AG04450 (cell line): Measurements from ENCODE around the gene BABAM2. TPM values are rescaled to one million over a fixed set of nuclear protein-coding genes. Genes with fewer than 3 reads are reported as not detected.

ENCODE experiments used
- CTCF ChIA-PET: fragments of 300-600, 350-600 bp; formaldehyde crosslinking; extraction: SDS; loops from one replicate; lab custom pipeline; 2022; ENCODE audit warnings: antibody characterized with exemption, inconsistent platforms; lab: Charles Lee
- POLR2A ChIA-PET: fragments of 350-600 bp; formaldehyde crosslinking; extraction: SDS; loops from one replicate; lab custom pipeline; 2021; ENCODE audit warnings: antibody characterized with exemption, inconsistent platforms; lab: Yijun Ruan, JAX
- DNase-seq: peaks from one replicate; pipeline ENCODE4 v3.0.0-alpha.2; 2011; ENCODE audit warnings: low read depth, low spot score
- H3K27ac ChIP-seq: one replicate; pipeline ENCODE4 v1.5.1; 2012; ENCODE audit warnings: low read depth, low read length, control low read depth
- H3K27me3 ChIP-seq: one replicate; pipeline ENCODE4 v1.6.0; 2012; ENCODE audit warnings: low read length; ENCODE audit not compliant: control insufficient read depth, insufficient read depth
- H3K4me3 ChIP-seq: 2 replicates; pipeline ENCODE4 v1.5.1; 2011; ENCODE audit warnings: mild to moderate bottlenecking, low read depth, low read length, control low read depth
- H3K9me3 ChIP-seq: 2 replicates; pipeline ENCODE4 v1.5.1; 2012; ENCODE audit warnings: low read length; ENCODE audit not compliant: control insufficient read depth, insufficient read depth
- polyA plus RNA-seq: library from polyadenylated mRNA; depleted of rRNA; stranded (reverse); fragments of >200 nt; gene quantifications from 2 replicates; pipeline ENCODE4 v1.2.3, GENCODE V29; 2011
- TF ChIP-seq, protein P1 (sequence below): IDR thresholded peaks from 2 replicates; pipeline ENCODE4 v1.5.1; 2011; ENCODE audit warnings: low read depth, low read length, control low read depth, inconsistent platforms

The BABAM2 gene
- polyA plus RNA-seq, 1 experiment, result 44.5 TPM

DNA sequence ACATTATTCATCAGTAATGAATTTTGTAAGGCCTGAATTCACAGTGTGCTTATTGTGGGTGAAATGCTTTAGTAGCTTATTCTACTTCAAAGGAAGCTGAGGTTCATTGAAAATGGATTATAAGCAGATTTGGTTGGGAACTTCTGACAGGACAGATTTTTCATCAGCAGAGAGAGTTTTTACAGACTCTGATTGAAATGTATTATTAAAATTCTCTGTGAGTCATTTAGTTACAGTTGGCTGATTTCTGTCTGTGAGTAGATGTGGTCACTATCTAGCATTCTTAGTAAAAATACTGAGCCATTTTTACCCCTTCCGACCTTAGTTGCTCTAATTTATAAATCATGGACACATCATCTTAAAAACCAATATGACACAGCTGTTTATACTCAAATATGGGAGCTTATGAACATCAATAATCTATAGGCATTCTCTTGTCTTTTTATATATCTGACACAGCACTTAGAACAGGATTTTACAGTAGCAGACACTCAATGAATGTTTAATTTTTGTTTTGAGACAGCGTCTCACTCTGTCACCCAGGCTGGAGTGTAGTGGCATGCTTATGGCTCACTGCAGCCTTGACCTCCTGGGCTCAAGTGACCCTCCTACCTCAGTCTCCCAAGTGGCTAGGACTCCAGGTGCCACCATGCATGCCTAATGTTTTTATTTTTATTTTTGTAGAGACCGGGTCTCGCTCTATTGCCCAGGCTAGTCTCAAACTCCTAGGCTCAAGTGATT lies 239.6 kb downstream of the BABAM2 start:
- DNase-seq, result no peak

DNA sequence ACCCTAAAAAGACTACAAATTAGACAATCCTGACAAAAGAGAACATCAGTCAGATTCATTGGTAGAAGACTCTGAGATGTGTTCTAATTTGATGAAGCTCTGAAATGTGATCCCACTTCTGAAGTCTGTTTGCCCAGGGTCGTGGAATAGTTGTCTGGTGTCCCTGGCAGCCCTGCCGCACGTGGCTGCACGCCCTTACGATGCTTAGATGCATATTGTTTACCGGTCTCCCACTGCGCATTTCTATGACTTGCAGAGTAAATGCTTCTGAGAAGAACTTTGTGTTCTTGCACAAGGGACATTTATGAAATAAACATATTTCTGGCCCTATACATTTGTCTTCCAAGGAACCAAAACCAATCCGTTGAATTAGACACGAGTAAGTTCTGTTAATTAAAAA lies 243.2 kb downstream of the BABAM2 start:
- CTCF ChIA-PET, result interaction anchor here (0.6 kb wide), 2 partner anchors 87 to 430 kb away, joined by 3 read pairs; no protein-coding TSS in a partner anchor
- no peaks in the 10 kb centered on the region for H3K27me3 ChIP-seq
- TF ChIP-seq, protein P1, sequence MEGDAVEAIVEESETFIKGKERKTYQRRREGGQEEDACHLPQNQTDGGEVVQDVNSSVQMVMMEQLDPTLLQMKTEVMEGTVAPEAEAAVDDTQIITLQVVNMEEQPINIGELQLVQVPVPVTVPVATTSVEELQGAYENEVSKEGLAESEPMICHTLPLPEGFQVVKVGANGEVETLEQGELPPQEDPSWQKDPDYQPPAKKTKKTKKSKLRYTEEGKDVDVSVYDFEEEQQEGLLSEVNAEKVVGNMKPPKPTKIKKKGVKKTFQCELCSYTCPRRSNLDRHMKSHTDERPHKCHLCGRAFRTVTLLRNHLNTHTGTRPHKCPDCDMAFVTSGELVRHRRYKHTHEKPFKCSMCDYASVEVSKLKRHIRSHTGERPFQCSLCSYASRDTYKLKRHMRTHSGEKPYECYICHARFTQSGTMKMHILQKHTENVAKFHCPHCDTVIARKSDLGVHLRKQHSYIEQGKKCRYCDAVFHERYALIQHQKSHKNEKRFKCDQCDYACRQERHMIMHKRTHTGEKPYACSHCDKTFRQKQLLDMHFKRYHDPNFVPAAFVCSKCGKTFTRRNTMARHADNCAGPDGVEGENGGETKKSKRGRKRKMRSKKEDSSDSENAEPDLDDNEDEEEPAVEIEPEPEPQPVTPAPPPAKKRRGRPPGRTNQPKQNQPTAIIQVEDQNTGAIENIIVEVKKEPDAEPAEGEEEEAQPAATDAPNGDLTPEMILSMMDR, result no peak
- no peak overlapping the region for H3K4me3 ChIP-seq
- H3K9me3 ChIP-seq, result no peaks in the 10 kb centered on the region
- no peak for DNase-seq
- H3K27ac ChIP-seq, result no peak overlapping the region
- POLR2A ChIA-PET, result interaction anchor here (0.7 kb wide), 2 partner anchors 165 to 271 kb away, joined by 4 to 8 read pairs; no protein-coding TSS in a partner anchor

More for the DNA sequence above, 239.6 kb downstream of the BABAM2 start:
- no peak overlapping the region for H3K27ac ChIP-seq
- no peaks in the 10 kb centered on the region for H3K27me3 ChIP-seq
- ChIA-PET CTCF (no interaction called here), POLR2A (interaction anchor here (1.1 kb wide), 1 partner anchor 261 kb away, joined by 3 read pairs; no protein-coding TSS in a partner anchor)
- H3K9me3 ChIP-seq, result no peaks in the 10 kb centered on the region
- no peak overlapping the region for H3K4me3 ChIP-seq
- TF ChIP-seq, protein P1, result no peak

DNA sequence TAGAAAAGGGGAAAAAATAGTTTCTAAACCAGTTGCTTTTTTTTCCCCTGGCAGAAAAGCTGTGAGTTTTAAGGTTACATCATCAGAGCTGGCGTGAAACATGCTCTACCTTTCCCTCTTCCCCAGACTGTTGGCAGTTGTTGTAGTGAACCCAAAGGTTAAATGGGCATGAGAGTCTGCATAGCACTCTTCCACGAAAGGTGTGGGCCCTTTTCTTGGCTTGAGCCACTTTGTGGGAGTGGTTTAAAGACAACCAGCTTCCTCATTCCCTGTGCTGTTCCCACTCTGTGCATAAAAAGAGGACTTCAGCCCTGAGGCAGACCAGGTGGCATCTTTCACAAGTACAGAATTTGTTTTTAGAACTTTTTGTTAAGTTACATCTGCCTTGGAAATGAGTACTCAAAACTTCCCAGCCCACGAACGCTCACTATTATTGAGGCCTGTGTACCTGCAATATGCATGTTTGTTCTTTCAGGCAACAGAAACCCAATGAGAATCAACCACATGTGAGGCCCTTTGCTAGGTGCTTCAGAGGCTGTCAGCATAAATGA lies 243.8 kb downstream of the BABAM2 start:
- no peak for DNase-seq
- TF ChIP-seq, protein P1, result no peak
- no peak overlapping the region for H3K4me3 ChIP-seq
- no peaks in the 10 kb centered on the region for H3K9me3 ChIP-seq
- CTCF ChIA-PET, result interaction anchor here (0.6 kb wide), 2 partner anchors 86 to 430 kb away, joined by 3 read pairs; no protein-coding TSS in a partner anchor
- no peaks in the 10 kb centered on the region for H3K27me3 ChIP-seq
- POLR2A ChIA-PET, result interaction anchor here (0.7 kb wide), 2 partner anchors 165 to 270 kb away, joined by 4 to 8 read pairs; no protein-coding TSS in a partner anchor
- no peak overlapping the region for H3K27ac ChIP-seq

DNA sequence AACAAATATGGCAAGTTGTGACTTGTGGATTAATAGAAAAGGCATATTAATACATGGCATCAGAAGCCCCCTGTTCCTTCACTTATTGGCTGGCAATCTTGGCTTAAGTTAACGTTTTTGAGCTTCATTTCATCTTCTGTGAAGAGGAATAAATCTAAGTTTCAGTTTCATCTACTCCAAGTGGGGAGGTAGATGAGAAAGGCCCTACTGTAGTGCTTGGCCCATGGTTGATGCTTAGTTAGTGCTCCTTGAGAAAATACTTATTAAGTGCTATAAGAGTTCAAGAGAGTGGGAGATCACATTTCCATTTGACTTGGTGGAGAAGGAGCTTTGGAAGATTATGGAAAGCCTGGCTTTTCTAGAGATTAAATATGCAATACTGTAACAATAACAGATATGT lies 244.3 kb downstream of the BABAM2 start:
- ChIA-PET POLR2A (no interaction called here), CTCF (interaction anchor here (0.5 kb wide), 1 partner anchor 451 kb away, joined by 3 read pairs; no protein-coding TSS in a partner anchor)
- Histone ChIP-seq H3K27ac (no peak overlapping the region), H3K27me3 (no peaks in the 10 kb centered on the region), H3K4me3 (no peak overlapping the region), H3K9me3 (no peaks in the 10 kb centered on the region)
- TF ChIP-seq, protein P1, result no peak
- DNase-seq, result no peak

DNA sequence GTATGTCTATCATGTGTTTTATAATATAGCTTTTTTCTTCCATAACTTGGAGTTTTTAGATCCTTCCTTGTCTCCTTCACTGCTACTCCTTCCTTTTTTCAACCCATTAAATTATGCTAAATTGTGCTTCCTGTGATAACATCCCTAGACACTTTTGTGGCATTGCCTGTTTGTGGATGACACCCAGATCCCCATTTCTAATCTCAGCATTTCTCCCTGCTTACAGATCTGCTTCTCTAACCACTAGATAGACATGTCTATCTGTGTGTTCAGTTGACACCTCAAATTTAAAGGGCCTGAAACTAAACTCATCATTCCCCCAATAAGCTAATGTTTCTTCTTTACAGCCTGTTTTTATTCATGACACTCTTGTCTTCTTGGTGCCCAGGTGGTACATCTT lies 244.8 kb downstream of the BABAM2 start:
- ChIA-PET POLR2A (no interaction called here), CTCF (interaction anchor here (0.5 kb wide), 1 partner anchor 451 kb away, joined by 3 read pairs; no protein-coding TSS in a partner anchor)
- TF ChIP-seq, protein P1, result no peak
- Histone ChIP-seq H3K27ac (no peak overlapping the region), H3K4me3 (no peak overlapping the region), H3K9me3 (no peaks in the 10 kb centered on the region), H3K27me3 (no peaks in the 10 kb centered on the region)
- DNase-seq, result no peak
